Measurements from ENCODE around the gene SLC25A44. TPM values are rescaled to one million over a fixed set of nuclear protein-coding genes. Genes with fewer than 3 reads are reported as not detected.

SLC25A44 gene
- total RNA-seq, 1 experiment from 2014 or later = 40.2 TPM

GRCh38 chr1:156245451-156246232 is 51.7 kb downstream of the SLC25A44 start:
- Histone ChIP-seq H3K9ac (ENCODE audit: extremely low read depth, insufficient read length, low read length) (no peak overlapping the region), H2BK5ac (ENCODE audit: insufficient read length, low read length) (no peak overlapping the region), H3K56ac (ENCODE audit: insufficient read length, low read depth, low read length) (no peak overlapping the region), H3K14ac (ENCODE audit: insufficient read depth, low read length) (no peak overlapping the region; the same call in 1 of the 2 replicates), H3T11ph (ENCODE audit: low read length) (no peak overlapping the region), H3K27me3 (ENCODE audit: insufficient read depth, low read length) (no peaks in the 10 kb centered on the region), H3K4me1 (ENCODE audit: insufficient read depth, low read length) (peaks cover 2% of the 10 kb centered on the region; the same call in 1 of the 2 replicates), H4K5ac (ENCODE audit: insufficient read length, low read depth, low read length) (no peak overlapping the region), H3K4ac (ENCODE audit: low read depth, low read length) (no peak overlapping the region), H4K20me1 (ENCODE audit: control insufficient read depth, insufficient read depth, insufficient read length) (no peaks in the 10 kb centered on the region), H4K91ac (ENCODE audit: insufficient read length, low read depth, low read length) (no peak overlapping the region), H2BK12ac (ENCODE audit: insufficient read length, low read depth, low read length) (no peak overlapping the region), H3K27ac (ENCODE audit: insufficient read length, low read depth, low read length) (no peak overlapping the region), H3K79me2 (ENCODE audit: insufficient read depth, low read length) (no peaks in the 10 kb centered on the region), H2BK20ac (ENCODE audit: low read depth, low read length, poor library complexity, severe bottlenecking) (no peak overlapping the region), H3K79me1 (ENCODE audit: insufficient read depth, low read depth, low read length, poor library complexity, severe bottlenecking) (no peaks in the 10 kb centered on the region), H3K4me2 (ENCODE audit: insufficient read depth, insufficient read length, low read length) (no peak overlapping the region), H3K18ac (ENCODE audit: insufficient read length, low read depth, low read length) (no peak overlapping the region), H3K9me3 (ENCODE audit: control insufficient read depth, low read depth, low read length) (no peaks in the 10 kb centered on the region), H2BK15ac (ENCODE audit: low read depth, low read length) (no peak overlapping the region), H2AFZ (ENCODE audit: low read length) (no peak overlapping the region), H3K23ac (ENCODE audit: insufficient read length, low read depth, low read length) (no peak overlapping the region), H2BK120ac (ENCODE audit: low read depth, low read length, poor library complexity, severe bottlenecking) (no peak overlapping the region), H4K8ac (replicated peaks; ENCODE audit: insufficient read length, low read depth, low read length) (no peak overlapping the region), H2AK5ac (ENCODE audit: insufficient read length, low read length) (no peak overlapping the region), H3K23me2 (ENCODE audit: insufficient read length, low read depth, low read length, poor library complexity, severe bottlenecking) (peaks cover 3% of the 10 kb centered on the region)
- Mint-ChIP-seq H3K36me3 (ENCODE audit: insufficient read depth in 1 of 3, low read depth in 3 of 3) (peaks cover 7 to 25% (median 15%) of the 10 kb centered on the region in 3 experiments; a peak in 6 of 7 replicates), H3K4me3 (no peak overlapping the region), H3K4me1 (peaks cover 17 to 22% of the 10 kb centered on the region in 2 experiments), H3K27me3 (ENCODE audit: low read depth) (peaks cover 4% of the 10 kb centered on the region; the same call in 1 of the 2 replicates), H3K9me3 (no peaks in the 10 kb centered on the region), H3K27ac (peak overlapping the region; percentile 66 to 93 (median 85); a peak in 4 of 7 replicates)
- WGBS (ENCODE audit: extremely low coverage, insufficient read length, low lambda C conversion rate) = no CpG with 5 or more reads among the region's 69 CpGs
- peak; percentile 54 for DNase-seq
- TF ChIP-seq CTCF (conservative IDR thresholded peaks at IDR 0.05) = no peak

Measured in H9 (cell line).